Fibroblast of lung (primary cell): ENCODE measurements around the gene CLDN2. TPM values are rescaled to one million over a fixed set of nuclear protein-coding genes. Genes with fewer than 3 reads are reported as not detected.

Source experiments
- DNase-seq, 2 donors: peaks; one replicate each; pipeline versions ENCODE4 v3.0.0 to v3.0.0-alpha.2; 2010; ENCODE audit warnings: low read depth in 2 of 2
- H2AFZ ChIP-seq: 2 replicates; pipeline ENCODE4 v1.5.1; 2012; ENCODE audit warnings: low read length, control low read depth, inconsistent platforms
- H3K27ac ChIP-seq: 2 replicates; pipeline ENCODE4 v1.5.1; 2011; ENCODE audit warnings: low read length, control low read depth; ENCODE audit not compliant: insufficient read depth
- H3K27me3 ChIP-seq: 2 replicates; pipeline ENCODE4 v1.5.1; 2011; ENCODE audit warnings: mild to moderate bottlenecking, low read length; ENCODE audit not compliant: control insufficient read depth, insufficient read depth
- H3K36me3 ChIP-seq: 2 replicates; pipeline ENCODE4 v1.5.1; 2011; ENCODE audit warnings: low read length; ENCODE audit not compliant: control insufficient read depth, insufficient read depth
- H3K4me1 ChIP-seq: 2 replicates; pipeline ENCODE4 v1.5.1; 2011; ENCODE audit warnings: low read length; ENCODE audit not compliant: control insufficient read depth, insufficient read depth; ENCODE audit errors: extremely low read depth
- H3K4me2 ChIP-seq: 2 replicates; pipeline ENCODE4 v1.5.1; 2011; ENCODE audit warnings: low read length, control low read depth; ENCODE audit not compliant: insufficient read depth; ENCODE audit errors: extremely low read depth
- H3K4me3 ChIP-seq, 4 experiments: fragments of 200-600 bp in 1 of 4; sonication (generic) in 1 of 4; replicated peaks in 1 of 4; 2 replicates each; pipeline ENCODE4 v1.5.1; 2011 to 2016; ENCODE audit warnings: low read length in 4 of 4, low read depth in 3 of 4, mild to moderate bottlenecking in 3 of 4, control low read depth in 2 of 4, inconsistent platforms in 1 of 4, mixed read lengths in 1 of 4; ENCODE audit not compliant: insufficient read depth in 1 of 4; ENCODE audit errors: control extremely low read depth in 1 of 4
- H3K79me2 ChIP-seq: 2 replicates; pipeline ENCODE4 v1.5.1; 2012; ENCODE audit warnings: mild to moderate bottlenecking, low read length, inconsistent platforms; ENCODE audit not compliant: control insufficient read depth, insufficient read depth
- H3K9ac ChIP-seq: 2 replicates; pipeline ENCODE4 v1.5.1; 2011; ENCODE audit warnings: mild to moderate bottlenecking, low read length, control low read depth; ENCODE audit not compliant: insufficient read depth
- H3K9me3 ChIP-seq: 2 replicates; pipeline ENCODE4 v1.5.1; 2012; ENCODE audit warnings: low read depth, low read length; ENCODE audit not compliant: control insufficient read depth, insufficient read depth
- H4K20me1 ChIP-seq: 2 replicates; pipeline ENCODE4 v1.5.1; 2011; ENCODE audit warnings: low read length; ENCODE audit not compliant: control insufficient read depth, insufficient read depth; ENCODE audit errors: extremely low read depth
- EZH2 ChIP-seq: IDR thresholded peaks from 2 replicates; pipeline ENCODE4 v1.5.1; 2012; ENCODE audit warnings: low read length, control low read depth, mild to moderate bottlenecking; ENCODE audit errors: missing control alignments
- polyA plus RNA-seq, 2 donors: library from polyadenylated mRNA; depleted of rRNA in 1 of 2; stranded (reverse) in 1 of 2; unstranded in 1 of 2; fragments of >200 nt; gene quantifications; 2 replicates each; pipeline ENCODE4 v1.2.1, GENCODE V29; 2011 to 2012; ENCODE audit warnings: missing spikeins in 1 of 2
- total RNA-seq: library from RNA; depleted of rRNA; stranded (reverse); fragments of >200 nt; gene quantifications from 2 replicates; pipeline ENCODE4 v1.2.1, GENCODE V29; 2014
- TF ChIP-seq, protein P1 (sequence below), 2 donors: IDR thresholded peaks in 1 of 2; conservative IDR thresholded peaks in 1 of 2; 1 replicate in 1 of 2; 2 replicates in 1 of 2; pipeline ENCODE4 v1.5.1; 2011 to 2012; ENCODE audit warnings: low read length in 2 of 2, control low read depth in 1 of 2, inconsistent platforms in 1 of 2, low read depth in 1 of 2, mild to moderate bottlenecking in 1 of 2

The CLDN2 gene
- total and polyA plus RNA-seq, 2 donors (not counting 1 experiment from before 2014, with no cell fraction given): 0.02 TPM; not detected in 1

DNA sequence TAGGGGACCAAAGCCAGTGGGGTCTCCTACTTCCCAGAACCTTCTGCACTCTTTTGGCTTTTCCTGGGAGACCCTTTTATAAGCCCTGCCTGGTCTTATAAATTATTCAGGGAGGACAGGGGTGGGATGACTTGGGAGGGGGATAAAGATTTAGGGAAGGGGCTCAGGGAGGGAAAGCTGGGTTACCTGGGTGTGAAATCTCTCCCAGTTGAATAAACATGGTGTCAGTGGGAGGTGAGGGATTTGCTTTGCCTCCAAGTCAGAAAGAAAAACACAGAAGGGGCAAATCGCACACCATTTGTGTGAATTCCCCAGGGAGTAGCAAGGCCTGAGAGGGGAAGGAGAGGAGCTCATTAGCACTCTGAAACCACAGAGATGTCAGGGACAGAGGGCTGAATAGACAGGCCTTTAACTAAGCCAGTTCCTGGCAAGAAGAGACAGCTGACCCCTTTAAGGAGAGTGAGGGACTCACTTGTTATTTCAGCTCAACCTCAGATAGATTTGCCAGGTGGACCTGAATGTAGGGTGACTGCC, 16.8 kb upstream of the CLDN2 start, which contains the start of gene RIPPLY1:
Gene RIPPLY1, minus strand, starts transcription at position 51 of the 534 bp plus-strand sequence. CDS start 54 bp downstream, outside the sequence.
- Histone ChIP-seq H3K4me1 (no peaks in the 10 kb centered on the region), H4K20me1 (no peaks in the 10 kb centered on the region), H3K4me3 (no peak within 1 kb of the TSS), H3K27me3 (no peaks in the 10 kb centered on the region), H3K9me3 (no peaks in the 10 kb centered on the region), H3K36me3 (no peaks in the 10 kb centered on the region), H2AFZ (no peak within 1 kb of the TSS), H3K27ac (no peak within 1 kb of the TSS), H3K9ac (no peak within 1 kb of the TSS), H3K79me2 (no peaks in the 10 kb centered on the region), H3K4me2 (no peak within 1 kb of the TSS)
- no peak for DNase-seq
- TF ChIP-seq, protein P1, sequence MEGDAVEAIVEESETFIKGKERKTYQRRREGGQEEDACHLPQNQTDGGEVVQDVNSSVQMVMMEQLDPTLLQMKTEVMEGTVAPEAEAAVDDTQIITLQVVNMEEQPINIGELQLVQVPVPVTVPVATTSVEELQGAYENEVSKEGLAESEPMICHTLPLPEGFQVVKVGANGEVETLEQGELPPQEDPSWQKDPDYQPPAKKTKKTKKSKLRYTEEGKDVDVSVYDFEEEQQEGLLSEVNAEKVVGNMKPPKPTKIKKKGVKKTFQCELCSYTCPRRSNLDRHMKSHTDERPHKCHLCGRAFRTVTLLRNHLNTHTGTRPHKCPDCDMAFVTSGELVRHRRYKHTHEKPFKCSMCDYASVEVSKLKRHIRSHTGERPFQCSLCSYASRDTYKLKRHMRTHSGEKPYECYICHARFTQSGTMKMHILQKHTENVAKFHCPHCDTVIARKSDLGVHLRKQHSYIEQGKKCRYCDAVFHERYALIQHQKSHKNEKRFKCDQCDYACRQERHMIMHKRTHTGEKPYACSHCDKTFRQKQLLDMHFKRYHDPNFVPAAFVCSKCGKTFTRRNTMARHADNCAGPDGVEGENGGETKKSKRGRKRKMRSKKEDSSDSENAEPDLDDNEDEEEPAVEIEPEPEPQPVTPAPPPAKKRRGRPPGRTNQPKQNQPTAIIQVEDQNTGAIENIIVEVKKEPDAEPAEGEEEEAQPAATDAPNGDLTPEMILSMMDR (conservative IDR thresholded peaks at IDR 0.05 in 1 of 2, IDR thresholded peaks at IDR 0.05 in 1 of 2; ENCODE audit: low read depth in 1 of 2, low read length in 2 of 2): no peak

- no peak for TF ChIP-seq EZH2
- TF ChIP-seq, protein P1 (conservative IDR thresholded peaks at IDR 0.05 in 1 of 2, IDR thresholded peaks at IDR 0.05 in 1 of 2; ENCODE audit: low read depth in 1 of 2, low read length in 2 of 2): no peak
- Histone ChIP-seq H3K4me1 (no peaks in the 10 kb centered on the region), H3K79me2 (no peaks in the 10 kb centered on the region), H3K27ac (no peak overlapping the region), H3K4me2 (no peak overlapping the region), H3K9ac (no peak overlapping the region), H3K36me3 (no peaks in the 10 kb centered on the region), H3K9me3 (no peaks in the 10 kb centered on the region), H2AFZ (no peak overlapping the region), H3K4me3 (no peak overlapping the region), H3K27me3 (no peaks in the 10 kb centered on the region), H4K20me1 (no peaks in the 10 kb centered on the region)
- DNase-seq: no peak
These were observed 16.2 kb upstream of the CLDN2 start for GRCh38 chrX:106903856-106904528.

DNA sequence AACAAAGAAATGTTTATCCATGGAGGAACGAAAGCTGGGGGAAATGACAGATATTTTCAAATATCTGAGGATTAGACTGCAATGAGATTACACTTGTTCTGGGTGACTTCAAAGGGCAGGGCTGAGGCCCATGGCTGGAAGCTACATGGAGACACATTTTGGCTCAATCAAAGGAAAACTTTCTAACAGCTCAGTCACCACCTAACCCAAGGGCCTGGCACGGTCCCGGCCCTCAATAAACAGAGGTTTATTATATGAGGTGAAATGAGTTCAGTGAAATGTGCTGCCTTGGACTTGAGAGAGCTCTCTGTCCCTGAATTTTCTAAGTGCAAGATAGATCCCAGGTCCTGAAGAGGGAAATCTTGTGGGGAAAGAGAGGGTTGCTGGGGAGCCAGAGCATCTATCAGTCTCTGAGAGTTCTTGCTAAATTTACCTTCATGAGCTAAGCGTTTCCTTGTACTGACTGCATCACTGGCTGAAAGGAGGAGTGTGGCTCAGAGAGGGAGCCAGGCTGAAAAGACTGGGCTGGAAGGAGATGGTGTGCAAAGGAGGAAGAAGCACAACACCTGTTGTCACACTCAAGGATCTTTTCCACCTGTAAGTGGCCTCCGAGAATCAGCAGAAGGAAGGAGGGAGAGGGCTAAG, 15.0 kb upstream of the CLDN2 start:
- H2AFZ ChIP-seq: no peak overlapping the region
- H3K4me3 ChIP-seq: no peak overlapping the region
- H3K4me1 ChIP-seq: no peaks in the 10 kb centered on the region
- H3K27me3 ChIP-seq: no peaks in the 10 kb centered on the region
- H3K4me2 ChIP-seq: no peak overlapping the region
- TF ChIP-seq EZH2: no peak
- TF ChIP-seq, protein P1 (conservative IDR thresholded peaks at IDR 0.05 in 1 of 2, IDR thresholded peaks at IDR 0.05 in 1 of 2; ENCODE audit: low read depth in 1 of 2, low read length in 2 of 2): no peak
- no peak overlapping the region for H3K9ac ChIP-seq
- H4K20me1 ChIP-seq: no peaks in the 10 kb centered on the region
- H3K36me3 ChIP-seq: no peaks in the 10 kb centered on the region
- H3K9me3 ChIP-seq: no peaks in the 10 kb centered on the region
- no peak overlapping the region for H3K27ac ChIP-seq
- H3K79me2 ChIP-seq: no peaks in the 10 kb centered on the region
- no peak for DNase-seq
